ENCODE measurements around the gene GFRA4.
"Not testable (repeated sequence)": the region's sequence is repeated elsewhere in the genome, so short reads cannot be mapped to it uniquely, and the experiment has no call there.

GFRA4 gene

GRCh38 chr20:3615171-3615840 is 47.9 kb downstream of the GFRA4 start:
- DNase-seq (ENCODE audit: low read depth) = not testable (repeated sequence)

GRCh38 chr20:3614466-3614865 is 48.7 kb downstream of the GFRA4 start:
- no peak for DNase-seq (ENCODE audit: low read depth)

GRCh38 chr20:3613821-3614440 is 49.3 kb downstream of the GFRA4 start:
- DNase-seq (ENCODE audit: low read depth) = no peak

GRCh38 chr20:3612795-3613572 is 50.2 kb downstream of the GFRA4 start:
- no peak for DNase-seq (ENCODE audit: low read depth)

- DNase-seq (ENCODE audit: low read depth) = no peak
Observed at GRCh38 chr20:3611901-3612300, 51.3 kb downstream of the GFRA4 start.
